Gastroesophageal sphincter (tissue), 4 donors: Measurements from ENCODE around the gene C1QTNF12. TPM values are rescaled to one million over a fixed set of nuclear protein-coding genes. Genes with fewer than 3 reads are reported as not detected.

Source experiments
- ATAC-seq: fragments of 150-250 bp; one replicate; pipeline ENCODE4 v1.9.1; 2016; ENCODE audit warnings: mild to moderate bottlenecking, moderate library complexity
- H3K27ac ChIP-seq, 4 donors: fragments of 200-600 bp; sonication (generic) in 3 of 4; 1 replicate in 3 of 4; 2 replicates in 1 of 4; pipeline ENCODE4 v1.5.1; 2016 to 2019
- H3K27me3 ChIP-seq: fragments of 200-600 bp; sonication (generic); one replicate; pipeline ENCODE4 v1.5.1; 2019
- H3K36me3 ChIP-seq, 2 donors: fragments of 200-600 bp; sonication (generic); one replicate each; pipeline ENCODE4 v1.5.1; 2019; ENCODE audit warnings: control low read depth in 1 of 2
- H3K4me1 ChIP-seq, 3 donors: fragments of 200-600 bp; sonication (generic); 1 replicate in 2 of 3; 2 replicates in 1 of 3; pipeline ENCODE4 v1.5.1; 2016 to 2019; ENCODE audit warnings: control low read depth in 2 of 3
- H3K4me3 ChIP-seq, 2 donors: fragments of 200-600 bp; sonication (generic); one replicate each; pipeline ENCODE4 v1.5.1; 2019; ENCODE audit warnings: mild to moderate bottlenecking in 1 of 2, moderate library complexity in 1 of 2
- H3K9me3 ChIP-seq, 3 donors: fragments of 200-600 bp; sonication (generic); one replicate each; pipeline ENCODE4 v1.5.1; 2017 to 2019; ENCODE audit warnings: control low read depth in 2 of 3
- EP300 ChIP-seq: sonication (generic); formaldehyde crosslinking; IDR thresholded peaks from one replicate; pipeline ENCODE4 v1.6.1; 2017; ENCODE audit warnings: antibody characterized with exemption, mild to moderate bottlenecking
- POLR2A ChIP-seq, 2 donors: fragments of 450-650 bp; IDR thresholded peaks; one replicate each; pipeline ENCODE4 v1.6.1; 2017; ENCODE audit warnings: antibody characterized with exemption in 2 of 2, mild to moderate bottlenecking in 2 of 2, moderate library complexity in 1 of 2
- POLR2AphosphoS5 ChIP-seq: sonication (generic); formaldehyde crosslinking; IDR thresholded peaks from one replicate; pipeline ENCODE4 v1.6.1; 2017; ENCODE audit warnings: antibody characterized with exemption
- WGBS, 2 donors: methylation state at CpG; one replicate each; pipeline ENCODE4 v1.1.5; 2018; ENCODE audit warnings: low coverage in 1 of 2; 5-methylcytosine and 5-hydroxymethylcytosine counted together
- total RNA-seq, 4 donors: library from RNA; depleted of rRNA; stranded (reverse); fragments of >200 nt; gene quantifications; one replicate each; pipeline ENCODE4 v1.1.0, GENCODE V29; 2016
- TF ChIP-seq, protein P1 (sequence below), 4 experiments: fragments of 200-600 bp in 2 of 4; fragments of 450-650 bp in 2 of 4; sonication (generic) in 1 of 4; IDR thresholded peaks; one replicate each; pipeline ENCODE4 v1.5.1; 2017 to 2019; ENCODE audit warnings: antibody characterized with exemption in 4 of 4, mild to moderate bottlenecking in 2 of 4, moderate library complexity in 2 of 4

C1QTNF12 gene
- total RNA-seq, 4 donors from 2014 or later, result 0.96 to 2.8 (median 1.7) TPM

DNA sequence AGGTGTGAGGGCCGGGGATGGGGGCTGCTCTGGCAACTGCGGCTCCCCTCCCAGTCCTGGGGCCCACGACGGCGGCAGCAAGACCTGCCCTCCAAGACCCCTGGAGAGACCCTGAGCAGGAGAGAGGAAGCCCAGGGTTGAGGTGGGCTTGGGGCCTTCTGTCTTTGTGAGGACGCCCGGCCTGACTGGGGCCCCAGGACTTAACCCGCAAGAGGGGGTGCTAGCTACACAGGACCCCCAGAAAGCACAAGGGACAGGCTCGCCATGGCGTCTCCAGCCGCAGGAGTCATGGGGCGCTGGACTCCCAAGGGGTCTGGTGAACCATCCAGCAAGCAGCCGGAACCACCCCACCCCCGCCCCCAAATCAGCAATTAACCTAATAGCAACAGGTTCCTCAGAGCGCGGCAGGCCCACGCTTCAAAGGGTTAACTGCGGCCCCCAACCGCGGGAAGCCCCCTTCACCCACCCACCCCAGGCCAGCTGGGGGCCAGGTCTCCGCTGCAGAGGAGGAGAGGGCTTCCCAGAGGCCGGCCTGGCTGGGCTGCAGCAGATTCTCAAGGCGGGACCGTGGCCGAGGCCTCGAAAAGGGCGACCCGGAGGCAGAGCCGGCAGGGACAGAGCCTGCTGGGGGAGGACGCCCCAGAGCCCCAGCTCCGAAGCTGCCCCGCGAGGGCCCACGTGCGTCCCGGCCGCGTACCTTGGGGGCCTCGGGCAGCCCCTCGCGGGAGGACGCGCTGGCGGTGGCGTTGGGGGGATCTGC, 525 bp downstream of the C1QTNF12 start:
- Histone ChIP-seq H3K4me1 (peaks cover 0 to 16% (median 0%) of the 10 kb centered on the region in 3 donors), H3K27ac (no peak overlapping the region), H3K36me3 (peaks cover 0 to 32% of the 10 kb centered on the region in 2 donors), H3K4me3 (peak overlapping the region in 1 of 2 donors; percentile 8), H3K9me3 (no peaks in the 10 kb centered on the region), H3K27me3 (peaks cover 50% of the 10 kb centered on the region)
- TF ChIP-seq POLR2A (IDR thresholded peaks at IDR 0.05) (no peak), EP300 (no peak), POLR2AphosphoS5 (no peak)
- TF ChIP-seq, protein P1, sequence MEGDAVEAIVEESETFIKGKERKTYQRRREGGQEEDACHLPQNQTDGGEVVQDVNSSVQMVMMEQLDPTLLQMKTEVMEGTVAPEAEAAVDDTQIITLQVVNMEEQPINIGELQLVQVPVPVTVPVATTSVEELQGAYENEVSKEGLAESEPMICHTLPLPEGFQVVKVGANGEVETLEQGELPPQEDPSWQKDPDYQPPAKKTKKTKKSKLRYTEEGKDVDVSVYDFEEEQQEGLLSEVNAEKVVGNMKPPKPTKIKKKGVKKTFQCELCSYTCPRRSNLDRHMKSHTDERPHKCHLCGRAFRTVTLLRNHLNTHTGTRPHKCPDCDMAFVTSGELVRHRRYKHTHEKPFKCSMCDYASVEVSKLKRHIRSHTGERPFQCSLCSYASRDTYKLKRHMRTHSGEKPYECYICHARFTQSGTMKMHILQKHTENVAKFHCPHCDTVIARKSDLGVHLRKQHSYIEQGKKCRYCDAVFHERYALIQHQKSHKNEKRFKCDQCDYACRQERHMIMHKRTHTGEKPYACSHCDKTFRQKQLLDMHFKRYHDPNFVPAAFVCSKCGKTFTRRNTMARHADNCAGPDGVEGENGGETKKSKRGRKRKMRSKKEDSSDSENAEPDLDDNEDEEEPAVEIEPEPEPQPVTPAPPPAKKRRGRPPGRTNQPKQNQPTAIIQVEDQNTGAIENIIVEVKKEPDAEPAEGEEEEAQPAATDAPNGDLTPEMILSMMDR (IDR thresholded peaks at IDR 0.05), result no peak
- WGBS, 2 donors, result 88% methylated on average over 5 of the region's 45 CpGs; no CpG with 5 or more reads in 1 of the 2 donors
- ATAC-seq, result no peak

- Histone ChIP-seq H3K27me3 (peaks cover 57% of the 10 kb centered on the region), H3K9me3 (no peaks in the 10 kb centered on the region), H3K27ac (no peak overlapping the region), H3K4me3 (no peak overlapping the region), H3K36me3 (peaks cover 0 to 25% of the 10 kb centered on the region in 2 donors), H3K4me1 (peaks cover 0 to 16% (median 0%) of the 10 kb centered on the region in 3 donors)
- no CpG with 5 or more reads among the region's 23 CpGs for WGBS, 2 donors
- ATAC-seq, result no peak
- TF ChIP-seq EP300 (no peak), POLR2A (IDR thresholded peaks at IDR 0.05) (no peak), POLR2AphosphoS5 (no peak)
- TF ChIP-seq, protein P1 (IDR thresholded peaks at IDR 0.05), result no peak
Observed at GRCh38 chr1:1245178-1245816, 1.2 kb downstream of the C1QTNF12 start.

DNA sequence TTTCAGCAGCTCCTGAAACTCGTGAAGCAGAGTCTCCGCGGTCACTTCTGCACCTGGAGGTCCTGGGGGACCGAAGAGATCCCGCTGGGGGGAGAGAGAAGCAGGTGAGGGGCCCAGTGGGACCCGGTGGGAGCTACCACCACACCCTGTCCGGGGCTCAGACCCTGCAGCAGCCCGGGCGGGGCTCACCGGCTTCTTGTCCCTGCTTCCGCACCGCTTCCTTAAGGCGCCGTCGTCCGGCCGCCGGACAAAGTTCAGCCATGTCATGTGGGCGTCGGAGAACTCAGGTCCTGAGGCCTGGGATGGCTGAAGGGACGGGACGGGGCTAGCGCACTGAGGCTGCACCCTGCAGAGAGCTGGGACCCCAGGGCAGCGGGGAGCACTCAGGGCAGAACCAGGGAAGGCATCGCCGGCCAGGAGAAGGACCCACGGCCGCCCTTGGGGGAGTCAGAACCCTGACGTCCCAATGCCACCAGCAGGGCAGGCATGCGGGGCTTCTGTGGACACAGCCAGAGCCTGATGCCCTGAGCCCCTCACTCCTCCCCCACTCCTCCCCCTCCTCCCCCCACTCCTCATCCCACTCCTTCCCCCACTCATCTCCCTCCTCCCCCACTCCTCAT, 2.2 kb downstream of the C1QTNF12 start:
- WGBS, 2 donors, result 74% methylated on average over 9 of the region's 30 CpGs; no CpG with 5 or more reads in 1 of the 2 donors
- Histone ChIP-seq H3K4me3 (no peak overlapping the region), H3K27ac (no peak overlapping the region), H3K9me3 (no peaks in the 10 kb centered on the region), H3K27me3 (peaks cover 67% of the 10 kb centered on the region), H3K4me1 (peaks cover 0 to 16% (median 0%) of the 10 kb centered on the region in 3 donors), H3K36me3 (peaks cover 0 to 25% of the 10 kb centered on the region in 2 donors)
- no peak for ATAC-seq
- TF ChIP-seq, protein P1 (IDR thresholded peaks at IDR 0.05), result no peak
- TF ChIP-seq POLR2A (IDR thresholded peaks at IDR 0.05), result no peak
- TF ChIP-seq POLR2AphosphoS5, result no peak
- TF ChIP-seq EP300, result no peak

GRCh38 chr1:1243807-1244191, 2.7 kb downstream of the C1QTNF12 start:
- H3K9me3 ChIP-seq, result no peaks in the 10 kb centered on the region
- no peak overlapping the region for H3K27ac ChIP-seq
- H3K36me3 ChIP-seq, result peaks cover 0 to 25% of the 10 kb centered on the region in 2 donors
- peaks cover 0 to 16% (median 0%) of the 10 kb centered on the region in 3 donors for H3K4me1 ChIP-seq
- WGBS, 2 donors, result no CpG with 5 or more reads among the region's 23 CpGs
- ATAC-seq, result no peak
- no peak for TF ChIP-seq POLR2AphosphoS5
- no peak for TF ChIP-seq EP300
- TF ChIP-seq POLR2A (IDR thresholded peaks at IDR 0.05), result no peak
- TF ChIP-seq, protein P1 (IDR thresholded peaks at IDR 0.05), result no peak
- H3K27me3 ChIP-seq, result peaks cover 72% of the 10 kb centered on the region
- H3K4me3 ChIP-seq, result no peak overlapping the region
